HFFc6 (cell line): ENCODE measurements around the gene VEGFC. TPM values are rescaled to one million over a fixed set of nuclear protein-coding genes. Genes with fewer than 3 reads are reported as not detected.
A peak's percentile ranks its signal among the peaks of the same experiment; 100 is the strongest.

Experiments used
- DNase-seq: peaks from one replicate; pipeline ENCODE4 v3.0.0-alpha.2; 2018
- H3K27ac Mint-ChIP-seq: 2 replicates; pipeline ENCODE4 v1.8.0; 2020; ENCODE audit warnings: mild to moderate bottlenecking, mixed read lengths
- H3K27me3 Mint-ChIP-seq: 2 replicates; pipeline ENCODE4 v1.8.0; 2021; ENCODE audit warnings: mild to moderate bottlenecking, moderate library complexity, mixed read lengths; ENCODE audit not compliant: insufficient read depth
- H3K36me3 Mint-ChIP-seq: 2 replicates; pipeline ENCODE4 v1.8.0; 2021; ENCODE audit warnings: low read depth, mixed read lengths
- H3K4me1 Mint-ChIP-seq: 2 replicates; pipeline ENCODE4 v1.8.0; 2020; ENCODE audit warnings: low read depth, mixed read lengths
- H3K4me3 Mint-ChIP-seq: 2 replicates; pipeline ENCODE4 v1.8.0; 2020; ENCODE audit warnings: mild to moderate bottlenecking, moderate library complexity, mixed read lengths
- H3K9me3 Mint-ChIP-seq: 2 replicates; pipeline ENCODE4 v1.8.0; 2020; ENCODE audit warnings: mild to moderate bottlenecking, mixed read lengths
- total RNA-seq, 6 experiments: library from RNA; stranded (reverse); fragmentation: NEBNext Ultra II Directional; extraction: Animal tissue kit (Norgen Biotek cat#: 25700); gene quantifications; 2 replicates in 1 of 6; 3 replicates in 5 of 6; pipeline ENCODE4 v1.2.3, GENCODE V29; 2021
- TF ChIP-seq, protein P1 (sequence below): fragments of 200-600 bp; sonication (generic); IDR thresholded peaks from 2 replicates; pipeline ENCODE4 v1.5.0; 2021; ENCODE audit warnings: antibody characterized with exemption, mild to moderate bottlenecking

The VEGFC gene
- total RNA-seq, 6 experiments from 2014 or later = 323 to 374 (median 351) TPM

DNA sequence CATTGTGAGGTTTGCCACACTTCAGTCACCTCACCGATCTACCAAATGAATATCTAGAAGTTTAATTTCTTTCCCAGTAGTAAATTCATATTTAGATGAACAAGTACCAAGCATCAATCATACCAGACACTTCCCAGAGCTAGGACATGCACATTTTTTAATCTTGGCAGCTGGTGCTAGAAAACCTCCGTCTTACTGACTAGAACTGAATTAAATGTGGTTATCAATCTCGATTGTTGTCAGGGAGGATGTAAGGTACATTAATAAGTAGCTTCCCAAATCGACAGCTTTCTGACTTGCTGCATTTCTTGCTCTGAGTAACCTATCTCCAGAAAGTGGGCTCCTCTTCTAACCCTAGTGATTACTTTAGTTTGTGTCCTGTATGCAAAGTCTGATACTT is 34.4 kb downstream of the VEGFC start:
- peaks cover 12% of the 10 kb centered on the region for H3K27me3 Mint-ChIP-seq
- peaks cover 98% of the 10 kb centered on the region for H3K4me1 Mint-ChIP-seq
- TF ChIP-seq, protein P1, sequence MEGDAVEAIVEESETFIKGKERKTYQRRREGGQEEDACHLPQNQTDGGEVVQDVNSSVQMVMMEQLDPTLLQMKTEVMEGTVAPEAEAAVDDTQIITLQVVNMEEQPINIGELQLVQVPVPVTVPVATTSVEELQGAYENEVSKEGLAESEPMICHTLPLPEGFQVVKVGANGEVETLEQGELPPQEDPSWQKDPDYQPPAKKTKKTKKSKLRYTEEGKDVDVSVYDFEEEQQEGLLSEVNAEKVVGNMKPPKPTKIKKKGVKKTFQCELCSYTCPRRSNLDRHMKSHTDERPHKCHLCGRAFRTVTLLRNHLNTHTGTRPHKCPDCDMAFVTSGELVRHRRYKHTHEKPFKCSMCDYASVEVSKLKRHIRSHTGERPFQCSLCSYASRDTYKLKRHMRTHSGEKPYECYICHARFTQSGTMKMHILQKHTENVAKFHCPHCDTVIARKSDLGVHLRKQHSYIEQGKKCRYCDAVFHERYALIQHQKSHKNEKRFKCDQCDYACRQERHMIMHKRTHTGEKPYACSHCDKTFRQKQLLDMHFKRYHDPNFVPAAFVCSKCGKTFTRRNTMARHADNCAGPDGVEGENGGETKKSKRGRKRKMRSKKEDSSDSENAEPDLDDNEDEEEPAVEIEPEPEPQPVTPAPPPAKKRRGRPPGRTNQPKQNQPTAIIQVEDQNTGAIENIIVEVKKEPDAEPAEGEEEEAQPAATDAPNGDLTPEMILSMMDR = no peak
- H3K36me3 Mint-ChIP-seq = peaks cover 50% of the 10 kb centered on the region
- DNase-seq = no peak
- H3K27ac Mint-ChIP-seq = peak overlapping the region; percentile 72
- H3K9me3 Mint-ChIP-seq = no peaks in the 10 kb centered on the region
- peak overlapping the region; percentile 61 for H3K4me3 Mint-ChIP-seq

DNA sequence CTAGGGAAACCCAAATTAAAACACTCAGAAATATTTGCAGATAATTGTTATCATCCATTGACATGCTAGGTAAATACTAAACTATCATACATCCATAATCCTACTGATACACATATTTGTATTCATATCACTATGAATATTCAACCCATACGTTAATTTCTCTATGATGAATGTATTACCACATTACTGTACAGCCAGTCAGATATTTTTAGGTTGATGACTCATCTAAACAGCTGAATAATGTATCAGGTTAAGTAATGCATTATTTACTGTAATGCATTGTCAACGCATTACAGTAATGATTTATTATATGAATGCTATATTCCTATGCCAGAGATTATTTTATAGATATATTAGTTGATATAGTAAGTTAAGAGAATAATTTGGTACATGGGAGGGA is 37.1 kb downstream of the VEGFC start:
- H3K36me3 Mint-ChIP-seq = peaks cover 44% of the 10 kb centered on the region
- TF ChIP-seq, protein P1 = no peak
- DNase-seq = peak; percentile 39
- H3K27me3 Mint-ChIP-seq = peaks cover 15% of the 10 kb centered on the region
- peak overlapping the region; percentile 42 for H3K4me3 Mint-ChIP-seq
- H3K4me1 Mint-ChIP-seq = peaks cover 98% of the 10 kb centered on the region
- no peaks in the 10 kb centered on the region for H3K9me3 Mint-ChIP-seq
- H3K27ac Mint-ChIP-seq = peak overlapping the region; percentile 68

DNA sequence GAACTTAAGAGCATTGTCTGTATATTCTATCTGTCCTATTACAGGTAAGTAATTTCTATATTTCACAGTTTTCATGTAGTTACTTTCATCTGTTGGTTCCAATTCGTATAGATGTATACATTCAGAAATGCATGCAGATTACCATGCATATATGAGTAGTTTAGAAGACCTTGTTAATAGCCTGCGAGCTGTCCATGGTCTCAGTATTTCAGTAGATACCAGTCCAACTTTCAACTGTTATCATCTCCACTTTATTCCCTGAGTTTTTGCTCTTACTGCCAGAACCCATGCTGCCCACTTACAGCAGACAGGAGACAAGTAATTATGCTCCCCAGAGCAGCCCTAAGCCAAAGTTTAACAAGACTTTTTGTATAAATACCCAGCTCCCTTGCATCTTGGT is 37.7 kb downstream of the VEGFC start:
- Mint-ChIP-seq H3K36me3 (peaks cover 44% of the 10 kb centered on the region), H3K27ac (peak overlapping the region; percentile 68), H3K4me3 (peak overlapping the region; percentile 42), H3K9me3 (no peaks in the 10 kb centered on the region), H3K27me3 (peaks cover 15% of the 10 kb centered on the region), H3K4me1 (peaks cover 98% of the 10 kb centered on the region)
- TF ChIP-seq, protein P1 = no peak
- no peak for DNase-seq

DNA sequence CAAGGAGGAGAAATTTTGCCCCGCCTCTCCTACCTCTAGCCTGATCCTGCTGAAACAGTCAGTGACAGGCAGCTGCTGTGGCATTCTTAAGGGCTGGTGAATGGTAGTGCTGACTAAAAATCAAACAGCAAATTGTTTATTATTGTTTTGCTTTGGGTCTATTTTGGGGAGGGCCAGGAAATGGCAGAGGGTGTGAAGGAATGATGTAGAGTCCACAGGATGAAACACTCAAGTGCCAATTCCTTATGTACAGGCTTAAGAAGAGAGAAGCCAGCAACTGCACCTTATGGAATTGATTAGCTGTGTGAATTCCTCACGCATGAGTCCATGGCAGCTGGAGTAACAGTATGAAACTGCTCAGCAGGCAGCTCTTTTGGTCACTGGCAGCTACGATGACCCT is 39.7 kb downstream of the VEGFC start:
- DNase-seq = peak; percentile 91
- peaks cover 15% of the 10 kb centered on the region for H3K27me3 Mint-ChIP-seq
- TF ChIP-seq, protein P1 = no peak
- H3K4me3 Mint-ChIP-seq = peak overlapping the region; percentile 50
- peaks cover 84% of the 10 kb centered on the region for H3K4me1 Mint-ChIP-seq
- no peaks in the 10 kb centered on the region for H3K9me3 Mint-ChIP-seq
- peak overlapping the region; percentile 79 for H3K27ac Mint-ChIP-seq
- peaks cover 35% of the 10 kb centered on the region for H3K36me3 Mint-ChIP-seq

DNA sequence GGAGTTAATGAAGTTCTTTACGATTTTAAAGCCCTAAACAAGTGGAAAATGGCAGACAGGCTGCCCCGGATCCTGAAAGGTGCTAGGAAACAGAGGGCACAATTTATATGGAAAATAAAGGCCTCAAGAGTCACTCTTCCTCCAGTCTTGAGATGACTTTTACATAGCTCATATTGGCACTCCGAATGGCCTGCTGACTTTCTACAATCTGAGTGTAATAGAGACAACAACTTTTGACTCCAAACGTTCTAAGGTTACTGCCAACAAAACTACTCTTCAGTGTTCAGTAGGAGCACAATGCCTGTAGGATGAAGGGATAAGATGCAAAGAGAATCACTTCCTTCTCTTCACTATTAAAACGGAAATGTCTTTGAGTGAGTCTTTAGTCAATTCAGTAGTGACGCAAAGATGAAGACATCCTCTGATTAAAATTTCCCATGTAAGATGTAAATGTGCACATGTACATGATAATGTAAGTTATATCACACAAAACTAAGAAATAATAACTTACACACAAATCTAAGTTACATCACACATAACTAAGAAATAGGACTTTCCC is 40.5 kb downstream of the VEGFC start:
- DNase-seq = no peak
- TF ChIP-seq, protein P1 = no peak
- Mint-ChIP-seq H3K36me3 (peaks cover 35% of the 10 kb centered on the region), H3K4me1 (peaks cover 84% of the 10 kb centered on the region), H3K9me3 (no peaks in the 10 kb centered on the region), H3K27ac (peak overlapping the region; percentile 79), H3K4me3 (peak overlapping the region; percentile 50), H3K27me3 (peaks cover 17% of the 10 kb centered on the region)
